Measurements from ENCODE around the gene CHTF8.

DNA sequence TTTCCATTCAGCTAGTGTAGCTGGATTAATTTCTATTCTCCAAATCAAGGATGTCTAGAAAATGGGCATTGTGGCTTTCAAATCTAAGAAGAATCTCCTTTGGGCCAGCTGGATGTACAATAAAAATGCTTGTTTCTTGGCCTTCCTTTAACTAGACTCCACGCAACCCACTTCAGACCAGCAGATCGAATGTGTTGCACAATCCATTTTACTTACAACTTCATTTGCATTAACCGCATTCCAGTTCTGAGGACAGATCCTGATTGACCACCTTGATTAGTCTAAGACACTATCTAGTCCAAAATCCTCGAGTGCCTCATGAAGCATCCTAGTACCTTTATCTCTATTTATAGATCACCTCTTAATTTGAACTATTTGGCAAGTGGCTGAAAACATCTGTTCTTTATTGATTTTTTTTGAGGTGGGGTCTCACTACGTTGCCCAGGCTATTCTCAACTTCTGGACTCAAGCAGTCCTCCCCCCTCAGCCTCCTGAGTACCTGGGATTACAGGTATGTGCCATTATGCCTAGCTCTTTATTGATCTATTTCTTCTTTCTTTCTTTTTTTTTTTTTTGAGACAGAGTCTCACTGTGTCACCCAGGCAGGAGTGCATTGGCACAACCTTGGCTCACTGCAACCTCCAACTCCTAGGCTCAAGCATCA lies 47.2 kb downstream of the CHTF8 start:
- TF ChIP-seq POLR2A (IDR thresholded peaks at IDR 0.05) (no peak), POLR2AphosphoS5 (IDR thresholded peaks at IDR 0.05) (no peak)
- TF ChIP-seq, protein P1, sequence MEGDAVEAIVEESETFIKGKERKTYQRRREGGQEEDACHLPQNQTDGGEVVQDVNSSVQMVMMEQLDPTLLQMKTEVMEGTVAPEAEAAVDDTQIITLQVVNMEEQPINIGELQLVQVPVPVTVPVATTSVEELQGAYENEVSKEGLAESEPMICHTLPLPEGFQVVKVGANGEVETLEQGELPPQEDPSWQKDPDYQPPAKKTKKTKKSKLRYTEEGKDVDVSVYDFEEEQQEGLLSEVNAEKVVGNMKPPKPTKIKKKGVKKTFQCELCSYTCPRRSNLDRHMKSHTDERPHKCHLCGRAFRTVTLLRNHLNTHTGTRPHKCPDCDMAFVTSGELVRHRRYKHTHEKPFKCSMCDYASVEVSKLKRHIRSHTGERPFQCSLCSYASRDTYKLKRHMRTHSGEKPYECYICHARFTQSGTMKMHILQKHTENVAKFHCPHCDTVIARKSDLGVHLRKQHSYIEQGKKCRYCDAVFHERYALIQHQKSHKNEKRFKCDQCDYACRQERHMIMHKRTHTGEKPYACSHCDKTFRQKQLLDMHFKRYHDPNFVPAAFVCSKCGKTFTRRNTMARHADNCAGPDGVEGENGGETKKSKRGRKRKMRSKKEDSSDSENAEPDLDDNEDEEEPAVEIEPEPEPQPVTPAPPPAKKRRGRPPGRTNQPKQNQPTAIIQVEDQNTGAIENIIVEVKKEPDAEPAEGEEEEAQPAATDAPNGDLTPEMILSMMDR (IDR thresholded peaks at IDR 0.05 in 8 of 11, conservative IDR thresholded peaks at IDR 0.05 in 3 of 11): no peak
